HG03457 (cell line): ENCODE measurements around the gene FNDC1.

Experiments
- ATAC-seq: cut with Tn5 transposase; IDR thresholded peaks from one replicate; pipeline ENCODE4 v1.9.1; 2021; ENCODE audit warnings: moderate number of reproducible peaks; ENCODE audit not compliant: unreplicated experiment

Gene FNDC1

GRCh38 chr6:159203304-159204005 is 34.3 kb downstream of the FNDC1 start:
- ATAC-seq = no peak

GRCh38 chr6:159204605-159205004 is 35.4 kb downstream of the FNDC1 start:
- ATAC-seq = no peak

GRCh38 chr6:159212028-159212427 is 42.8 kb downstream of the FNDC1 start:
- ATAC-seq = no peak

- ATAC-seq = no peak
Observed at GRCh38 chr6:159212525-159213280, 43.5 kb downstream of the FNDC1 start.

- ATAC-seq = no peak
Observed at GRCh38 chr6:159213405-159213804, 44.2 kb downstream of the FNDC1 start.

GRCh38 chr6:159214281-159214680 is 45.1 kb downstream of the FNDC1 start:
- ATAC-seq = no peak

- ATAC-seq = no peak
Observed at GRCh38 chr6:159217595-159218275, 48.5 kb downstream of the FNDC1 start.

GRCh38 chr6:159220093-159220492 is 50.9 kb downstream of the FNDC1 start:
- ATAC-seq = no peak

- no peak for ATAC-seq
Observed at GRCh38 chr6:159221486-159222170, 52.4 kb downstream of the FNDC1 start.

GRCh38 chr6:159224452-159224851 is 55.3 kb downstream of the FNDC1 start:
- ATAC-seq = no peak

- no peak for ATAC-seq
Observed at GRCh38 chr6:159229651-159230051, 60.5 kb downstream of the FNDC1 start.

GRCh38 chr6:159232106-159232645 is 63.0 kb downstream of the FNDC1 start:
- ATAC-seq = no peak

GRCh38 chr6:159232751-159233150 is 63.6 kb downstream of the FNDC1 start:
- no peak for ATAC-seq

- ATAC-seq = no peak
Observed at GRCh38 chr6:159233365-159234101, 64.3 kb downstream of the FNDC1 start.

GRCh38 chr6:159234102-159234553 is 64.9 kb downstream of the FNDC1 start:
- no peak for ATAC-seq

GRCh38 chr6:159238920-159239558 is 69.8 kb downstream of the FNDC1 start:
- ATAC-seq = no peak

GRCh38 chr6:159249128-159249527 is 79.9 kb downstream of the FNDC1 start:
- ATAC-seq = no peak

- no peak for ATAC-seq
Observed at GRCh38 chr6:159249752-159250151, 80.6 kb downstream of the FNDC1 start.

GRCh38 chr6:159250633-159251032 is 81.4 kb downstream of the FNDC1 start:
- ATAC-seq = no peak
